ENCODE data around the gene FADS6. TPM values are rescaled to one million over a fixed set of nuclear protein-coding genes. Genes with fewer than 3 reads are reported as not detected.

Gene FADS6
- total and polyA plus RNA-seq, 7 donors, result 0.01 TPM; not detected in 6

DNA sequence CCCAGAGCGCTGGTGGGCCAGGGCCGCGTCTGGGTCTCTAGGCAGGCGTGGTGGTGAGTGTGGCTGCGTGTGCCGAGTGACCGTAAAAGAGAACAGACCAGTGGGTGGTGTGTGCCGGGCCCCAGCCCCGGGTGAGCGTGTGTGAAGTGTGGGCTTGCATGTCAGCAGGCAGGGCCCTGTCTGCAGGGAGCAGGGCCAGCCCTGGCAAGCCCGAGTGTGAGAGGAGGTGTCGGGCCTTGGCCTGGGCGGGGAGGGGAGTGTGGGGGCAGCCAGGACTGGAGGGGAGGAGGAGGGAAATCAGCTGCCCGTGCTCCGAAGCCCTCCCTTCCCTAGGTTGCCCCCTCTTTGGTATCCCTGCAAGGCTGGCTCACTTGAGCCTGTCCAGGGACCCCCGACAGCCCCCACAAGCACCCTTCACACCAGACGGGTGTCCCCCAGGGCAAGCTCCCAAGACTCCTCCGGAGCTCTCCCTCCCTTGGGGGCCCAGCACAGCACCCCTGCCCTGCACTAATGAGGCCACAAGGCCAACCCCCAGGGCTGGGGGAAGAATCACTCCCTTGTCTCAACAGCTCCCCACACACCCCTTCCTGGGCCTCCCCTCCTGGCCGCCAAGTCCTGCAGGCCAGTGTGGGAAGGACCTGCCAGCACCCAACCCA is 27.7 kb upstream of the FADS6 start:
- Histone ChIP-seq H3K27ac (no peak overlapping the region), H3K36me3 (ENCODE audit: insufficient read depth in 1 of 2, low read depth in 1 of 2) (no peaks in the 10 kb centered on the region), H3K4me3 (no peak overlapping the region), H3K9me3 (no peaks in the 10 kb centered on the region), H3K27me3 (ENCODE audit: insufficient read depth in 3 of 3, low read length in 2 of 3) (peaks cover 0 to 93% (median 25%) of the 10 kb centered on the region in 3 donors), H3K4me1 (peaks cover 14% of the 10 kb centered on the region)
- no peak for ATAC-seq
- TF ChIP-seq, protein P1, sequence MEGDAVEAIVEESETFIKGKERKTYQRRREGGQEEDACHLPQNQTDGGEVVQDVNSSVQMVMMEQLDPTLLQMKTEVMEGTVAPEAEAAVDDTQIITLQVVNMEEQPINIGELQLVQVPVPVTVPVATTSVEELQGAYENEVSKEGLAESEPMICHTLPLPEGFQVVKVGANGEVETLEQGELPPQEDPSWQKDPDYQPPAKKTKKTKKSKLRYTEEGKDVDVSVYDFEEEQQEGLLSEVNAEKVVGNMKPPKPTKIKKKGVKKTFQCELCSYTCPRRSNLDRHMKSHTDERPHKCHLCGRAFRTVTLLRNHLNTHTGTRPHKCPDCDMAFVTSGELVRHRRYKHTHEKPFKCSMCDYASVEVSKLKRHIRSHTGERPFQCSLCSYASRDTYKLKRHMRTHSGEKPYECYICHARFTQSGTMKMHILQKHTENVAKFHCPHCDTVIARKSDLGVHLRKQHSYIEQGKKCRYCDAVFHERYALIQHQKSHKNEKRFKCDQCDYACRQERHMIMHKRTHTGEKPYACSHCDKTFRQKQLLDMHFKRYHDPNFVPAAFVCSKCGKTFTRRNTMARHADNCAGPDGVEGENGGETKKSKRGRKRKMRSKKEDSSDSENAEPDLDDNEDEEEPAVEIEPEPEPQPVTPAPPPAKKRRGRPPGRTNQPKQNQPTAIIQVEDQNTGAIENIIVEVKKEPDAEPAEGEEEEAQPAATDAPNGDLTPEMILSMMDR (IDR thresholded peaks at IDR 0.05), result no peak
- intact Hi-C loops (cut with DNase I), result no loop called here
- 30 to 54% (median 39%) methylated on average over 13 to 19 of the region's 19 CpGs for WGBS, 3 donors
- no peak for DNase-seq

DNA sequence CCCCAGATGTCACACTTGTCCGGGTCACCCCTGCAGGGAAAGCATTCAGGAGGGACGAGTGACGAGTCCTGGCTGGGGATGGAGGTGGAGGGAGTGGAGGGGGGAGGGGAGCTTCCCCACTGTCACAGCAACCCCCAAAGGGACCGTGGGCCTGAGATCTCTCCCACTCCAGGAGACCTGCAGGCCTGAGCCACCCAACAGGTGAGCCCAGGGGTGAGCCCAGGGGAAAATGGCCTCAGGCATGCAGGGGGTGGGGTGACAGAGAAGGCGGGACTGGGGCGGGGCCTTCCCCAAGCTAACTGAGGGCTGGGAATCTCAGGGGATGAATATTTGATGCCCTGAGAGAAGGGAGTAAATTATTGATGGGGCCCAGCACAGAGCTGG is 27.2 kb upstream of the FADS6 start:
- no peak for DNase-seq
- H3K27ac ChIP-seq, result no peak overlapping the region
- TF ChIP-seq, protein P1 (IDR thresholded peaks at IDR 0.05), result no peak
- H3K4me3 ChIP-seq, result no peak overlapping the region
- H3K27me3 ChIP-seq (ENCODE audit: insufficient read depth in 3 of 3, low read length in 2 of 3), result peaks cover 0 to 92% (median 22%) of the 10 kb centered on the region in 3 donors
- peaks cover 14% of the 10 kb centered on the region for H3K4me1 ChIP-seq
- no peak for ATAC-seq
- no peaks in the 10 kb centered on the region for H3K36me3 ChIP-seq (ENCODE audit: insufficient read depth in 1 of 2, low read depth in 1 of 2)
- no peaks in the 10 kb centered on the region for H3K9me3 ChIP-seq
- WGBS, 3 donors, result 52 to 65% (median 54%) methylated on average over 6 of the region's 6 CpGs
- intact Hi-C loops (cut with DNase I), result no loop called here

DNA sequence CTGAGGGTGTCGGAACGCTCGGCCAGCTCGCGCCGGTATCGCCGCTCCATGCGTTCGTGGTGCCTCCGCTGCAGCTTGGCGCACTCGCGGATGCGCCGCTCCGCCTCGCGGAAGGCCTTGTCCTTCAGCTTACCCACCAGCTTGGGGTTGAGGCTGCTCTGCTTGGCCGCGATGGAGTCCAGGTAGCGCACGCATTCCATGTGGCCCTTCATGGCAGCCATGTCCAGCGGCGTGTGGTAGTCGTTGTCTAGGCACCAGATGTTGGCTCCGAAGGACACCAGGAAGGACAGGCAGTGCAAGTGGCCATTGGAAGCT is 26.8 kb upstream of the FADS6 start:
- WGBS, 3 donors, result 79 to 84% (median 84%) methylated on average over 27 of the region's 27 CpGs
- Histone ChIP-seq H3K9me3 (no peaks in the 10 kb centered on the region), H3K4me1 (peaks cover 14% of the 10 kb centered on the region), H3K27me3 (ENCODE audit: insufficient read depth in 3 of 3, low read length in 2 of 3) (peaks cover 0 to 92% (median 20%) of the 10 kb centered on the region in 3 donors), H3K4me3 (no peak overlapping the region), H3K36me3 (ENCODE audit: insufficient read depth in 1 of 2, low read depth in 1 of 2) (no peaks in the 10 kb centered on the region), H3K27ac (no peak overlapping the region)
- TF ChIP-seq, protein P1 (IDR thresholded peaks at IDR 0.05), result no peak
- ATAC-seq, result no peak
- no peak for DNase-seq
- intact Hi-C loops (cut with DNase I), result no loop called here

DNA sequence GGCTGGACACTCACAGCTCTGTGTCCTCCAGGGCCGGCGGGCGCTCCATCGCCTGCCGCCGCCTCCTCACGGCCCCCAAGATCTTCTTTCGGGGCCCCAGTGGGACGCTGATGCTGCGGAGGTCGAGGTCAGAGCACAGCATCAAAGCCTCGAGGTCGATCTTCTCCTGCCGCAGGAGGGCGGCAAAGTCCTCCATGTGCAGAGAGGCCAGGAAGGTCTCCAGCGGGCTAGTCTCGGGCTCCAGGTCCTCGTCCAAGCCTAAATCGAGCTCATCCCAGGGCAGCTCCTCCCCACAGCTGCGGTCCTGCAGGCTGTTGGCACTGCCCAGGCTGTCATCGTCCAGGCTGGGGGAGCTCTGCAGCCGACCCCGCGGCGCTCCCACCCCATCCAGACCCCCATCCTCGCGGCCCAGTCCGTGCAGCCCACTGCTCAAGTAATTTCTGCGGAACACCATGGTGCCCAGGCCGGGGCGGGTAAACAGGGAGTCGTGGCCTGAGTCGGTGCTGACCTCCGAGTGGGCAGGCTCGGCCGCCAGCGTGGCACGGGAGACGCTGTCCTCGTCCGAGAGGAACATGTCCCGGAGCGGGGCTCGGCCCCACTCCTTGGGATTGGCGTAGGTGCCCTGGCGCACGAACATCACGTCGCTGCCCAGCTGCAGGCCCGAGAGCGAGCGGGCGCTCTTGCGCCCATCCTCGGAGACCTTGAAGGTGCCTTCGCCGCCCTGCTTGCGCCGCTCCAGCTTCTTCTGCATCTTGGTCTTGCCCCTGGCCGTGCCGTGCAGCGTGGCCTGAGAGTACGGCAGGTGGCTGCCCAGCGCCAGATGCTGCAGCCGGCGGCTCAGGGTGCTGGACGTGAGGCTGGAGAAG is 26.2 kb upstream of the FADS6 start:
- WGBS, 3 donors, result 54 to 63% (median 61%) methylated on average over 66 to 67 of the region's 67 CpGs
- H3K27me3 ChIP-seq (ENCODE audit: insufficient read depth in 3 of 3, low read length in 2 of 3), result peaks cover 0 to 92% (median 15%) of the 10 kb centered on the region in 3 donors

More for the DNA sequence above, 26.2 kb upstream of the FADS6 start:
- Histone ChIP-seq H3K36me3 (ENCODE audit: insufficient read depth in 1 of 2, low read depth in 1 of 2) (no peaks in the 10 kb centered on the region), H3K4me1 (peaks cover 14% of the 10 kb centered on the region), H3K9me3 (no peaks in the 10 kb centered on the region), H3K27ac (no peak overlapping the region), H3K4me3 (no peak overlapping the region)
- ATAC-seq, result peak in 3 of 4 donors; percentile 29 to 38 (median 33)
- DNase-seq, result no peak
- intact Hi-C loops (cut with DNase I), result no loop called here
- TF ChIP-seq, protein P1 (IDR thresholded peaks at IDR 0.05), result peak; percentile 33
